Neuronal stem cell (in vitro differentiated cells): ENCODE measurements around the gene APLP2.
A peak's percentile ranks its signal among the peaks of the same experiment; 100 is the strongest.

ENCODE experiments used
- DNase-seq: peaks from one replicate; pipeline ENCODE4 v3.0.0-alpha.2; 2013; ENCODE audit warnings: low spot score
- H2AFZ ChIP-seq: one replicate; pipeline ENCODE4 v1.6.1; 2013; ENCODE audit warnings: mild to moderate bottlenecking, low read length, inconsistent platforms
- H2AK5ac ChIP-seq: 2 replicates; pipeline ENCODE4 v1.6.1; 2013; ENCODE audit warnings: low read depth, mild to moderate bottlenecking, inconsistent platforms, low read length, moderate library complexity, mixed read lengths
- H2BK120ac ChIP-seq: 2 replicates; pipeline ENCODE4 v1.6.1; 2013; ENCODE audit warnings: low read depth, mild to moderate bottlenecking, inconsistent platforms, low read length, moderate library complexity, mixed read lengths
- H2BK12ac ChIP-seq: one replicate; pipeline ENCODE4 v1.6.1; 2013; ENCODE audit warnings: low read length, inconsistent platforms
- H2BK15ac ChIP-seq: 2 replicates; pipeline ENCODE4 v1.6.1; 2013; ENCODE audit warnings: mild to moderate bottlenecking, low read length, inconsistent platforms, mixed read lengths
- H2BK5ac ChIP-seq: one replicate; pipeline ENCODE4 v1.6.1; 2013; ENCODE audit warnings: inconsistent platforms, mild to moderate bottlenecking, low read length, moderate library complexity
- H3K14ac ChIP-seq: one replicate; pipeline ENCODE4 v1.6.1; 2013; ENCODE audit warnings: low read length, inconsistent platforms
- H3K18ac ChIP-seq: 2 replicates; pipeline ENCODE4 v1.6.1; 2013; ENCODE audit warnings: low read length, inconsistent platforms
- H3K23ac ChIP-seq: 2 replicates; pipeline ENCODE4 v1.6.1; 2013; ENCODE audit warnings: low read depth, mild to moderate bottlenecking, mixed read lengths, low read length, inconsistent platforms; ENCODE audit not compliant: poor library complexity
- H3K27ac ChIP-seq: replicated peaks from 3 replicates; pipeline ENCODE4 v1.5.1; 2013; ENCODE audit warnings: low read length, inconsistent platforms
- H3K27me3 ChIP-seq, 3 experiments: 2 replicates each; pipeline ENCODE4 v1.6.1; 2013; ENCODE audit warnings: low read length in 3 of 3, mild to moderate bottlenecking in 2 of 3, inconsistent platforms in 1 of 3, low read depth in 1 of 3, mixed read lengths in 1 of 3, moderate library complexity in 1 of 3; ENCODE audit not compliant: control insufficient read depth in 3 of 3, insufficient read depth in 3 of 3
- H3K36me3 ChIP-seq, 2 donors: replicated peaks in 1 of 2; 2 replicates each; pipeline ENCODE4 v1.6.1; 2013; ENCODE audit warnings: low read length in 2 of 2; ENCODE audit not compliant: control insufficient read depth in 2 of 2, insufficient read depth in 2 of 2
- H3K4ac ChIP-seq: 2 replicates; pipeline ENCODE4 v1.6.1; 2013; ENCODE audit warnings: inconsistent platforms, mild to moderate bottlenecking, low read length, moderate library complexity
- H3K4me1 ChIP-seq, 2 donors: 1 replicate in 1 of 2; 2 replicates in 1 of 2; pipeline ENCODE4 v1.6.1; 2013; ENCODE audit warnings: low read length in 2 of 2, low read depth in 1 of 2; ENCODE audit not compliant: control insufficient read depth in 2 of 2, insufficient read depth in 1 of 2
- H3K4me2 ChIP-seq: one replicate; pipeline ENCODE4 v1.6.1; 2013; ENCODE audit warnings: mild to moderate bottlenecking, low read length, inconsistent platforms; ENCODE audit not compliant: insufficient read depth, poor library complexity, severe bottlenecking
- H3K4me3 ChIP-seq, 2 donors: 2 replicates each; pipeline ENCODE4 v1.5.1; 2013; ENCODE audit warnings: low read length in 2 of 2, mild to moderate bottlenecking in 2 of 2, inconsistent platforms in 1 of 2, moderate library complexity in 1 of 2
- H3K79me1 ChIP-seq: one replicate; pipeline ENCODE4 v1.6.1; 2013; ENCODE audit warnings: low read depth, mild to moderate bottlenecking, inconsistent platforms, low read length, moderate library complexity
- H3K9ac ChIP-seq: one replicate; pipeline ENCODE4 v1.6.1; 2013; ENCODE audit warnings: mild to moderate bottlenecking, low read depth, low read length, inconsistent platforms; ENCODE audit not compliant: poor library complexity
- H3K9me3 ChIP-seq, 2 donors: replicated peaks in 1 of 2; 2 replicates each; pipeline versions ENCODE3 to v1.6.1; 2013; ENCODE audit warnings: low read length in 2 of 2, mild to moderate bottlenecking in 2 of 2, inconsistent platforms in 1 of 2, low read depth in 1 of 2, mixed read lengths in 1 of 2, moderate library complexity in 1 of 2; ENCODE audit not compliant: control insufficient read depth in 2 of 2, insufficient read depth in 1 of 2
- H4K8ac ChIP-seq: one replicate; pipeline ENCODE4 v1.6.1; 2013; ENCODE audit warnings: low read depth, mild to moderate bottlenecking, inconsistent platforms, low read length, moderate library complexity
- H4K91ac ChIP-seq: one replicate; pipeline ENCODE4 v1.6.1; 2013; ENCODE audit warnings: low read length, low read depth, mild to moderate bottlenecking, inconsistent platforms; ENCODE audit not compliant: poor library complexity
- WGBS, 2 donors: extraction: QIAGEN DNeasy Blood & Tissue Kit; methylation state at CpG; one replicate each; pipeline ENCODE4 v1.1.7; 2013; ENCODE audit warnings: missing lambda C conversion rate in 2 of 2, mixed read lengths in 1 of 2; ENCODE audit not compliant: insufficient read length in 2 of 2, insufficient replicate concordance in 1 of 2; ENCODE audit errors: extremely low coverage in 2 of 2; 5-methylcytosine and 5-hydroxymethylcytosine counted together

Gene APLP2

GRCh38 chr11:130148796-130149326 lies 79.2 kb downstream of the APLP2 start:
- no peak overlapping the region for H2BK15ac ChIP-seq
- H3K9me3 ChIP-seq, result no peaks in the 10 kb centered on the region
- no CpG with 5 or more reads among the region's 12 CpGs for WGBS, 2 donors
- no peak overlapping the region for H3K14ac ChIP-seq
- no peak overlapping the region for H3K23ac ChIP-seq
- H3K27ac ChIP-seq, result no peak overlapping the region
- H2BK120ac ChIP-seq, result no peak overlapping the region
- no peak overlapping the region for H4K8ac ChIP-seq
- DNase-seq, result no peak
- H3K18ac ChIP-seq, result no peak overlapping the region
- H3K79me1 ChIP-seq, result no peaks in the 10 kb centered on the region
- H2AK5ac ChIP-seq, result no peak overlapping the region
- no peak overlapping the region for H2BK12ac ChIP-seq
- H3K4me2 ChIP-seq, result no peak overlapping the region
- H2AFZ ChIP-seq, result no peak overlapping the region
- H3K27me3 ChIP-seq, result no peaks in the 10 kb centered on the region
- H2BK5ac ChIP-seq, result no peak overlapping the region
- no peak overlapping the region for H4K91ac ChIP-seq
- H3K4ac ChIP-seq, result no peak overlapping the region
- no peak overlapping the region for H3K9ac ChIP-seq
- H3K4me1 ChIP-seq, result peaks cover 8 to 17% of the 10 kb centered on the region in 2 donors
- peaks cover 15 to 56% of the 10 kb centered on the region in 2 donors for H3K36me3 ChIP-seq
- no peak overlapping the region for H3K4me3 ChIP-seq

GRCh38 chr11:130150790-130151189 lies 81.1 kb downstream of the APLP2 start:
- no CpG with 5 or more reads among the region's 7 CpGs for WGBS, 2 donors
- Histone ChIP-seq H3K4ac (no peak overlapping the region), H4K91ac (no peak overlapping the region), H3K9ac (no peak overlapping the region), H2BK15ac (no peak overlapping the region), H3K4me2 (no peak overlapping the region), H2BK5ac (no peak overlapping the region), H2AFZ (no peak overlapping the region), H3K79me1 (no peaks in the 10 kb centered on the region), H3K14ac (no peak overlapping the region), H2AK5ac (no peak overlapping the region), H4K8ac (no peak overlapping the region), H3K36me3 (peaks cover 5 to 37% of the 10 kb centered on the region in 2 donors), H3K4me1 (no peaks in the 10 kb centered on the region), H3K18ac (no peak overlapping the region), H2BK12ac (no peak overlapping the region), H3K9me3 (no peaks in the 10 kb centered on the region), H3K27me3 (no peaks in the 10 kb centered on the region), H2BK120ac (no peak overlapping the region), H3K4me3 (no peak overlapping the region), H3K23ac (no peak overlapping the region), H3K27ac (no peak overlapping the region)
- no peak for DNase-seq

DNA sequence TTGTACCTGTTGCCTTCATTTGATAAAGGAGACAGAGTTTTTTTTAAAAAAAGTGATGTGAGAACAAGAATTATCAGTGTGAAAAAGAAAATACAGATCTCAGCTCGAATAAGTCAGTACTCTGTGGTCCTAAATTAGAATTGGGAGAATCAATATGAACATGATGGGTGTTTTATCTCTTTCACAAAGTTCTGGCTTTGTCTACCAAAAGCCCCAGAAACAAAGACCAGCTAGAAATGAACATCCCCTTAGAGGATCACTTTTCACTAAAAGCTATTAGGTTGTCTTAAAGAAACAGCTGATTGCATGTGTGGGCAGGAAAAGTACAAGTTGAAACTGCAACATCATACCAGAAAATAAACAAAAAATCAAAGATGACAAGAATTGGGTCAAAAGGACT lies 81.5 kb downstream of the APLP2 start:
- Histone ChIP-seq H3K79me1 (no peaks in the 10 kb centered on the region), H2AK5ac (no peak overlapping the region), H3K9me3 (no peaks in the 10 kb centered on the region), H3K9ac (no peak overlapping the region), H3K4me1 (no peaks in the 10 kb centered on the region), H4K8ac (no peak overlapping the region), H3K27ac (no peak overlapping the region), H3K18ac (no peak overlapping the region), H4K91ac (no peak overlapping the region), H3K14ac (no peak overlapping the region), H2BK15ac (no peak overlapping the region), H3K36me3 (peaks cover 4 to 33% of the 10 kb centered on the region in 2 donors), H2BK5ac (no peak overlapping the region), H3K4me2 (no peak overlapping the region), H3K4ac (no peak overlapping the region), H3K27me3 (no peaks in the 10 kb centered on the region), H3K4me3 (no peak overlapping the region), H2BK120ac (no peak overlapping the region), H3K23ac (no peak overlapping the region), H2AFZ (no peak overlapping the region), H2BK12ac (no peak overlapping the region)
- WGBS, 2 donors, result no CpG with 5 or more reads among the region's 1 CpG
- DNase-seq, result no peak

DNA sequence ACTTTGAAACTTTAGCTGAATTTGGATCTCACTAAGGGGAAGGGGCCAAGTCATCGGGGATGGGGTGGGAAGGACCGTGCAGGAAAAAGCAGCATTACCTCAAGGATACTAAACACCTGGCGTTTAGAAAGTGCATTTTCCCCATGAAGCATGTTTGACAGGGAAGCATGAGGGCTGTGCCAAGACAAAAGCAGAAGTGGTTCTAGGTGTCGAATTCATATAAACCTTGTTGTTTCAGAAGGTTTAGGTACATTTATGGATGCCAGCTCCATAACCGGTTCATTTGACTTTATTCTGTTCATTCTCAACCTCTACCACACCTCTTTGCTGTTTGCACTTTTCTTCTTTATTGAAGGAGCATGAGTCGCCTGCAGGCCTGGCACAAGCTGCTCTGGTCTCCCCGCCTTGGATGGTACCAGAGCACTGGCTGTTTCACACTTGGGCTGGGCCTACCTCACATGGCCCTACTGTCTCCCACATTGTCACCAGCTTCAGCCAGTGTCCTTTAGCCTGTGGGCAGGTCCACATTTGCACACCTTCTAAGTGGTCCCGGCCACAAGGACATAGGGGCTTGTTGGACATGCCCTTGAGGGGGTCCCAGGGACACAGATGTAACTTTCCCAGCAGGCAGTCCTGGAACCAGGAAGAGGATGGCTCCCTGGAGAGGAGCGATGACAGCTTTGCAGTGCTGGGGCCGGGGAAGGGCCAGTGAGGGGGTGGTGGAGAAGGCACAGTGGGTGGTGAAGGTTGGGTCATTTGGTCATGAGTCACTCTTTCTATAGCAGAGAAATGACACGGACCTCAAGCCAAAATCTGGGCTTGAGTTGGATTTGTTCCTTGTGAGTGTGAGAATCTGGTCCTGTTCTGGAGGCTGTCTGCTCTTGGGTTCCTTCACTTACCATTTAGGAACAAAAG lies 86.7 kb downstream of the APLP2 start:
- WGBS, 2 donors, result no CpG with 5 or more reads among the region's 11 CpGs
- Histone ChIP-seq H3K9me3 (peaks cover 2 to 4% of the 10 kb centered on the region in 2 donors), H3K27me3 (peaks cover 14 to 38% (median 31%) of the 10 kb centered on the region in 3 experiments)

More for the DNA sequence above, 86.7 kb downstream of the APLP2 start:
- H2BK5ac ChIP-seq, result no peak overlapping the region
- no peak overlapping the region for H3K4me2 ChIP-seq
- H3K23ac ChIP-seq, result peak overlapping the region; percentile 26
- H4K91ac ChIP-seq, result no peak overlapping the region
- no peak overlapping the region for H2BK12ac ChIP-seq
- H3K4ac ChIP-seq, result no peak overlapping the region
- H3K18ac ChIP-seq, result no peak overlapping the region
- H3K14ac ChIP-seq, result no peak overlapping the region
- H3K79me1 ChIP-seq, result no peaks in the 10 kb centered on the region
- H3K36me3 ChIP-seq, result no peaks in the 10 kb centered on the region
- H2BK120ac ChIP-seq, result no peak overlapping the region
- H2BK15ac ChIP-seq, result no peak overlapping the region
- peaks cover 0 to 2% of the 10 kb centered on the region in 2 donors for H3K4me1 ChIP-seq
- H3K9ac ChIP-seq, result no peak overlapping the region
- no peak overlapping the region for H2AK5ac ChIP-seq
- no peak overlapping the region for H2AFZ ChIP-seq
- no peak overlapping the region for H3K4me3 ChIP-seq
- DNase-seq, result no peak
- H4K8ac ChIP-seq, result no peak overlapping the region
- no peak overlapping the region for H3K27ac ChIP-seq
